Jurkat, Clone E6-1 (cell line): Measurements from ENCODE around the gene PPP4R4.
"Not testable (repeated sequence)": the region's sequence is repeated elsewhere in the genome, so short reads cannot be mapped to it uniquely, and the experiment has no call there.

Experiments used
- DNase-seq: peaks from one replicate; pipeline ENCODE4 v3.0.0-alpha.2; 2011; ENCODE audit warnings: low read depth, low spot score
- H3K4me3 ChIP-seq: 2 replicates; pipeline ENCODE4 v1.5.1; 2011; ENCODE audit warnings: mild to moderate bottlenecking, low read length, control low read depth, moderate library complexity

PPP4R4 gene

GRCh38 chr14:94143239-94143638 is 30.9 kb upstream of the PPP4R4 start:
- DNase-seq = no peak
- no peak overlapping the region for H3K4me3 ChIP-seq

DNA sequence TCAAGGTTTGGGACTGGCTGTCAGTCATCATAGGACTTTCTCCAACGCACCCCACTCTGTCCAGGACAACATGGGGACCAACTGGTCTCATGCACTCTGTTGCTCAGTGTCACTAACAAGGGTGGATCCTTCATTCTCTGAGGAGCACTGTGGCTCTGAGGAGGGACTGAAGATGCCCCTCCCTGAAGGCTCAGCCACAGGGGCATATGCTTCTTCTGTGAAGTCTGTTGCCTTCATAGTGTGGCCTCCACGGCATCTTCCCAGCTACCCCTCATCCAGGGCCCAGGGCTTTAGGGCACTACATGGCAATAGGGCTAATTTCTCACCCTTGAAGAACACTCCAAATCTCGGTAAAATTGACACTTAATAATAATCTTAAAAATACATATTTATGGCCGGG is 30.4 kb upstream of the PPP4R4 start:
- H3K4me3 ChIP-seq = no peak overlapping the region
- DNase-seq = no peak

GRCh38 chr14:94144765-94145164 is 29.4 kb upstream of the PPP4R4 start:
- no peak overlapping the region for H3K4me3 ChIP-seq
- no peak for DNase-seq

DNA sequence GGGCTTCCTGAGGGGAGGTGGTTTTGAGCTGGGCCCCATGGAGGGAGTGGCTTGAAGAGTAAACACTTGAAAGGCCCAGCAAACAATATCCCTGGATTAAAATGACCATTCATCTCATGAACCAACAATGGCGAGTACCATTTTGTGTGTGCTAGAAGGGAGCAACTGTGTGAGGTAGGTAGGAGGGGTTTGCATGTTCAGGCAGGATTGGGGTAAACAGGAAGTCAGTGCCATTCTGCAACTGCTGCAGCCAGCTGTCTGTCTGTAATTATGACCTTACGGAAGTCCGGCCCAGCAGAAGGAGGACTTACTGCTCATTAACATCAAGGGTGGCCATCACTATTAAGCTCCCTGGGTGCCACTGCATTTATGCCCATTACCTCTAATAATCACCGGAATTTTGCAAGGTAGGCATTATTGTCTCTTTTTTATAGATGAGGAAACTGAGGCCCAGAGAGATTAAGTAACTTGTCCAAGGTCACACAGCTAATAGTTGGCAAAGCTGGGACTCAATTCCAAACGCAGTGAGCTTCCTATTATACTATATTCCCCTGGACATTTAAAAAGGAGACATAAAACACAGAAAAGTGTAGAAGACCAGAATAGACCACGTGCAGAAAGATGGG is 28.1 kb upstream of the PPP4R4 start:
- no peak for DNase-seq
- no peak overlapping the region for H3K4me3 ChIP-seq

- H3K4me3 ChIP-seq = no peak overlapping the region
- DNase-seq = no peak
These were observed 21.4 kb upstream of the PPP4R4 start for GRCh38 chr14:94152676-94153075.

GRCh38 chr14:94153750-94154342 is 20.3 kb upstream of the PPP4R4 start:
- no peak for DNase-seq
- H3K4me3 ChIP-seq = no peak overlapping the region

DNA sequence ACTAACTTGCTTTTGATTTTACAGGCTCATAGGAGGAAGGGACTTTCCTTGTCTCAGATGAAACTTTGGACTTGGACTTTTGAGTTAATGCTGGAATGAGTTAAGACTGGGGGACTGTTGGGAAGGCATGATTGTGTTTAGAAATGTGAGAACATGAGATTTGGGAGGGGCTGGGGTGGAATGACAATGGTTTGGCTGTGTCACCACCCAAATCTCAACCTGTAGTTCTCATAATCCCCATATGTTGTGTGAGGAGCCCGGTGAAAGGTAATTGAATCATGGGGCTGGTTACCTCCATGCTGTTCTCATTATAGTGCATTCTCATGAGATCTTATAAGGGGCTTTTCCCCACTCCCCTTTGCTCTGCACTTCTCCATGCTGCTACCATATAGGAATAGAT is 18.0 kb upstream of the PPP4R4 start:
- H3K4me3 ChIP-seq, DNase-seq: not testable (repeated sequence)

DNA sequence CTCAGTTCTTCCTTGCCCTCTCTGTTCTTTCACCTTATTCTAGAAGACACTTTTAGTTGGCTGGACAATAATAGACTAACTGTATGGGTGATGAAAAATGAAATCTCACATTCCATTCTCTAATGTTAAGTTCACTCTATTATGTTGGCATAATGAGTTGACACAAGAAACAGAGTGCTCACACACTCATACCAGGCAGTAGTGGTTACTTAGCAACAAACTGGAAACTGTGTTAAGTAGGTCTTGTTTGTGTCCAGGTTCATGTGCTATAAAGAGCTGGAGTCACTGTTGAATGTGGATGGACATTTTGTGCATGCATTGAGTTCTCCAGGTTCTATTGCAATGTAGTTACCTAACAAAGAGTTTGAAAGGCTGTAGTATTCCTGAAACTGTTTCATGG is 16.9 kb upstream of the PPP4R4 start:
- no peak for DNase-seq

GRCh38 chr14:94158239-94158883 is 15.8 kb upstream of the PPP4R4 start:
- H3K4me3 ChIP-seq = no peak overlapping the region
- DNase-seq = peak; percentile 56

More for the DNA sequence above, 16.9 kb upstream of the PPP4R4 start:
- no peak overlapping the region for H3K4me3 ChIP-seq

- DNase-seq = no peak
- H3K4me3 ChIP-seq = no peak overlapping the region
These were observed 13.1 kb upstream of the PPP4R4 start for GRCh38 chr14:94161058-94161457.

DNA sequence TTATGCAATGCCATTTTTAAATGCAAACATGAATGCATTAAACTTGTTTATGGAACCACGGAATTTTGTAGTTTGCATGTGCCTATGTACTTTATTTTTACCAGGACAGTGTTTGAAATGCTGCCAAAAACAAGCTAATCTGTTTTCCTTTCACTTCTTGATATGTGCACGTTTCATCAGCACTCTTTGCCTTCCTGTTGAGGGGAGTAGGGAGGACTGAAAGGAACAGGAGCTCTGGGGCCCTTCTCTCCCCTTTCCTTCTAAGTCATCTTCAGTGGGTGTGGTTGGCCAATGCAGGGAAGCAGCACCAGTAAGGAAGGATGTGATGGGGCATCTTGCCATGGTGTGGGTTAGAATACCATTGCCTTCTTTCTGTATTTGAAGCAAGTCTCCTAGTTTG is 12.1 kb upstream of the PPP4R4 start:
- no peak overlapping the region for H3K4me3 ChIP-seq
- no peak for DNase-seq

DNA sequence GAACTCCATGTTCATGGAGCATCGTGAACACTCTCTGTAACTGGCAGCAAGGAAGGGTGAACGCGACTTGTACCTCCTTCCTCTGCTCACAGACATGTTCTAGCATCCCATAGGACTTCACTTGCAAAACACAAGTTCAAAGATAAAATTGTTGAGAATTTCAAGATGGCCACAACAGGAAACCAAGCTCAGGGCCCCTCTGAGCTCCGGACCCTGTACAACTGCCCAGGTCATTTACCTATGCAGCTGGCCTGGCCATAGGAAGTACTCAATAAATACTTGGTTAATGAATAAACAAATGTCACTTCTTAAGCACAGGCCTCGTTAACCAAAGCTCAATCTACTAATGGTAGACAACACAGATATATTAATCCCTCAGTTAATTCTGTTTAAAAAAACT is 11.7 kb upstream of the PPP4R4 start:
- no peak for DNase-seq
- no peak overlapping the region for H3K4me3 ChIP-seq

DNA sequence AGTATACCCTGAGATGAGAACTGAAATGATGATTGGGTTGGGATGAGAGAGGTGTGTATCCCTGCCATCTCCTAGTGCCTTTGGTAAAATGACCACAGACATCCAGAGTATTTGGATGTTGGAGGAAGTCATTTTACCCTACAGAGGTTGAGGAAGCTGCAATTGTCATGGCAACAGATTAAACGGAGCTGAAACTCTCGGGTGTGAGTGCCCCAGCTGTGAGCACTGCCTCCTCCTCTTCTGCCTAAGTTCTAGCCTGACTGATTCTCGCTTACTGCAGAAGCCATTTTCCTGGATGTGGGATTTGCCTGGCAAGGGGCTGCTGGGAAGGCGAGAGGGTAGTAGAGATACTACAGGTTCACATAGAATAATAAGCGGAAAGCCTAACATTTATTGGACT is 10.3 kb upstream of the PPP4R4 start:
- H3K4me3 ChIP-seq = no peak overlapping the region
- no peak for DNase-seq

- no peak for DNase-seq
- H3K4me3 ChIP-seq = no peak overlapping the region
These were observed 9.3 kb upstream of the PPP4R4 start for GRCh38 chr14:94164685-94165431.

GRCh38 chr14:94165744-94166143 is 8.4 kb upstream of the PPP4R4 start:
- no peak for DNase-seq
- H3K4me3 ChIP-seq = no peak overlapping the region

DNA sequence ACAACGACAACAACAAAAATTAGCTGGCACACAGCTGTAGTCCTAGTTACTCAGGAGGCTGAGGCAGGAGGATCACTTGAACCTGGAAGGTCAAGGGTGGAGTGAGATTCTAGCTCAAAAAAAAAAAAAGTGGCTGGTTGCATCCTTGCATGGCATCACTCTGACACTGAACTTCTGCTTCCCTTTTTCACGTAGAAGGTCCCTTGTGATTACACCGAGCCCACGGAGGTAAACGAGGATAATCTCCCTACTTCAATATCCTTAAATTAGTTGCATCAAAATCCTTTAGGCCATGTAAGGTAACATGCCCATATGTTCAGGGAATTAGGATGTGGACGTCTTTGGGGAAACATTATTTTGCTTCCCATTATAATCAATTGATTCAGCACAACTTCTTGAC is 4.0 kb upstream of the PPP4R4 start:
- no peak overlapping the region for H3K4me3 ChIP-seq
- DNase-seq = no peak

DNA sequence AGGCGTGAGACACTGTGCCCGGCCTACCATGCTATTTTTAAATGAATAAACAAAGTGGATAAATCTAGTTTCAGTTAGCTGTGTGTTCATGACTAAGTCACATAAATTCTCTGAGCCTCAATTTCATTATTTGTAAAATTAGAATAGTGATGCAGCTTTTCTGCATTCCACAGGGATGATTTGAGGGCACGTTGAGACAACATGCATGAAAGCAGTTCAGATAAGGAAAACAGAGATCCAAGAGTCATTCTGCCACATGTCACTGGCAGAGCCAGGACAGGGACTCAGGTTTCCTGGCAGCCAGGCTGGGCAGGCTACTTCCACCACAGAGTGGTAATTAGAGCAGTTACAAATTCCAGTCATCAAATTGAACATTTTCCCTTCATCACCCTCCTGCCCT is 2.9 kb upstream of the PPP4R4 start:
- no peak overlapping the region for H3K4me3 ChIP-seq
- no peak for DNase-seq

DNA sequence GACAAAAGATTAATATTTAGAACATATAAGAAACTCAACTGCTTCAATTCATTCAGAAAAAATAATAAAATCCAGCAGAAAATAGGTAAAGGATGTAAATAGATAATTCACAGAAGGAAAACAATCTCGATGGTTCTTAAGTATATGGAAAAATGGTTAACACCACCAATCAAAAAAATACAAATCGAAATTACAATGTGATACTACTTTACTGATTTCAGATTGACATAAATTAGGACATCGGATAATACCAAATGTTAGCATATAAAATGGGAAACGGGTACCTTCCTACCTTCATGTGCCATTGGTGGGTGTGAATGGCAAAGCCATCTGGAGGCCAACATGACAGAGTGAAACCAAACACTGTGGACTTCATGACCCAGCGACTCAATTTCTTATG is 1.6 kb upstream of the PPP4R4 start:
- no peak for DNase-seq
- no peak overlapping the region for H3K4me3 ChIP-seq

- no peak for DNase-seq
These were observed 644 bp upstream of the PPP4R4 start for GRCh38 chr14:94173471-94173884.

DNA sequence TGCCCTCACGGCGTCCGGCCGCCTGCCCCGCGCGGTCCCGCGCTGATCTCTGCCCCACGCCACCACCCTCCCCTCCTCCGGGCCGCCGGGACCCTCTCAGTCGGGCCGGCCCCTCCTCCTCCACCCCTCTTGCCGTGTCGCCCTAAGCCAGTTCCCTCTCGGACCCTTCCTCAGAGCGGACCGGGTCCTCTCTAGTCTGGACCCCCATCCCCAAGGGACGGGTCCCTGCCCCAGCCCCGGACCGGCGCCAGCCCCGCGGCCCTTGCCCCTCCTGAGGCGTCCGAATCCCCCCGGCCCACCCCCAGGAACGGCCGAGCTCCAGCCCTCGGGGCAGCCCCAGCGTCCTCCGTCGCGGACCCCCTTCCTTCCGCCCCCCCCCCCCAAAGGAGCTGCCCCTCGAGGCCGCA is 485 bp downstream of the PPP4R4 start:
- H3K4me3 ChIP-seq = peak overlapping the region; percentile 45
- DNase-seq = no peak

More at GRCh38 chr14:94173471-94173884, 644 bp upstream of the PPP4R4 start:
- peak overlapping the region; percentile 68 for H3K4me3 ChIP-seq
